ENCODE measurements around the gene CPT1C. TPM values are rescaled to one million over a fixed set of nuclear protein-coding genes. Genes with fewer than 3 reads are reported as not detected.

The CPT1C gene
- total RNA-seq, 1 donor from 2014 or later: 12.3 TPM

- Histone ChIP-seq H3K4me1 (no peaks in the 10 kb centered on the region), H3K27me3 (no peaks in the 10 kb centered on the region), H3K9me3 (no peaks in the 10 kb centered on the region), H3K4me3 (no peak overlapping the region), H3K36me3 (no peaks in the 10 kb centered on the region), H3K27ac (no peak overlapping the region)
- intact Hi-C loops (cut with DNase I): no loop called here
- TF ChIP-seq CTCF (IDR thresholded peaks at IDR 0.05): no peak
- peak in 1 of 2 donors; percentile 74 for DNase-seq (ENCODE audit: low spot score in 2 of 2)
Measured at GRCh38 chr19:49746206-49746958, 55.5 kb downstream of the CPT1C start.

GRCh38 chr19:49749055-49749716 lies 58.3 kb downstream of the CPT1C start:
- no peak for TF ChIP-seq CTCF (IDR thresholded peaks at IDR 0.05)

GRCh38 chr19:49749771-49750170 lies 58.9 kb downstream of the CPT1C start:
- DNase-seq (ENCODE audit: low spot score in 2 of 2): no peak
- Histone ChIP-seq H3K27ac (no peak overlapping the region), H3K4me3 (no peak overlapping the region), H3K4me1 (no peaks in the 10 kb centered on the region), H3K36me3 (no peaks in the 10 kb centered on the region), H3K9me3 (no peaks in the 10 kb centered on the region), H3K27me3 (no peaks in the 10 kb centered on the region)
- intact Hi-C loops (cut with DNase I): loop anchor here (2.0 kb wide), 1 partner anchor 59 kb away; no protein-coding TSS in a partner anchor
- no peak for TF ChIP-seq CTCF (IDR thresholded peaks at IDR 0.05)

More at GRCh38 chr19:49749055-49749716, 58.3 kb downstream of the CPT1C start:
- intact Hi-C loops (cut with DNase I): no loop called here
- H3K36me3 ChIP-seq: no peaks in the 10 kb centered on the region
- no peak overlapping the region for H3K27ac ChIP-seq
- H3K27me3 ChIP-seq: no peaks in the 10 kb centered on the region
- DNase-seq (ENCODE audit: low spot score in 2 of 2): no peak
- H3K4me1 ChIP-seq: no peaks in the 10 kb centered on the region
- H3K9me3 ChIP-seq: no peaks in the 10 kb centered on the region
- H3K4me3 ChIP-seq: no peak overlapping the region

- TF ChIP-seq CTCF (IDR thresholded peaks at IDR 0.05): no peak
- Histone ChIP-seq H3K27ac (no peak overlapping the region), H3K27me3 (no peaks in the 10 kb centered on the region), H3K36me3 (no peaks in the 10 kb centered on the region), H3K4me1 (no peaks in the 10 kb centered on the region), H3K4me3 (no peak overlapping the region), H3K9me3 (peaks cover 0 to 14% of the 10 kb centered on the region in 2 donors)
- no peak for DNase-seq (ENCODE audit: low spot score in 2 of 2)
- intact Hi-C loops (cut with DNase I): no loop called here
Measured at GRCh38 chr19:49752701-49753100, 61.8 kb downstream of the CPT1C start.

GRCh38 chr19:49755956-49756355 lies 65.0 kb downstream of the CPT1C start:
- intact Hi-C loops (cut with DNase I): no loop called here
- no peak for TF ChIP-seq CTCF (IDR thresholded peaks at IDR 0.05)

More at GRCh38 chr19:49755956-49756355, 65.0 kb downstream of the CPT1C start:
- no peaks in the 10 kb centered on the region for H3K4me1 ChIP-seq
- no peak overlapping the region for H3K4me3 ChIP-seq
- H3K27me3 ChIP-seq: no peaks in the 10 kb centered on the region
- no peak overlapping the region for H3K27ac ChIP-seq
- no peaks in the 10 kb centered on the region for H3K36me3 ChIP-seq
- DNase-seq (ENCODE audit: low spot score in 2 of 2): no peak
- H3K9me3 ChIP-seq: peaks cover 0 to 14% of the 10 kb centered on the region in 2 donors
